HEK293 (cell line): ENCODE measurements around the gene ESRRA.

ENCODE experiments used
- ATF2 ChIP-seq: fragments of 450-650 bp; formaldehyde crosslinking; IDR thresholded peaks from 2 replicates; pipeline ENCODE4 v1.5.1; 2016; ENCODE audit warnings: missing biosample characterization, missing genetic modification characterization, low read depth
- PRDM2 ChIP-seq: fragments of 450-650 bp; formaldehyde crosslinking; IDR thresholded peaks from 2 replicates; pipeline ENCODE4 v1.5.1; 2016; ENCODE audit warnings: missing biosample characterization, missing genetic modification characterization, borderline replicate concordance
- SP3 ChIP-seq: fragments of 450-650 bp; formaldehyde crosslinking; IDR thresholded peaks from 2 replicates; pipeline ENCODE4 v1.5.1; 2016; ENCODE audit warnings: missing biosample characterization, missing genetic modification characterization
- ZBTB20 ChIP-seq: fragments of 450-650 bp; formaldehyde crosslinking; IDR thresholded peaks from 2 replicates; pipeline ENCODE4 v1.5.1; 2016; ENCODE audit warnings: missing biosample characterization, missing genetic modification characterization
- ZBTB49 ChIP-seq: fragments of 450-650 bp; formaldehyde crosslinking; IDR thresholded peaks from 2 replicates; pipeline ENCODE4 v1.5.1; 2016; ENCODE audit warnings: missing biosample characterization, missing genetic modification characterization, low read depth
- ZNF19 ChIP-seq: fragments of 450-650 bp; formaldehyde crosslinking; IDR thresholded peaks from 2 replicates; pipeline ENCODE4; 2016; ENCODE audit warnings: missing biosample characterization, missing genetic modification characterization, low read depth
- ZNF350 ChIP-seq: fragments of 450-650 bp; formaldehyde crosslinking; IDR thresholded peaks from 2 replicates; pipeline ENCODE4 v1.5.0; 2017; ENCODE audit warnings: missing biosample characterization, mild to moderate bottlenecking, missing genetic modification characterization
- ZNF362 ChIP-seq: fragments of 450-650 bp; formaldehyde crosslinking; IDR thresholded peaks from 2 replicates; pipeline ENCODE4 v1.5.1; 2016; ENCODE audit warnings: missing biosample characterization, missing genetic modification characterization
- ZNF423 ChIP-seq: fragments of 450-650 bp; formaldehyde crosslinking; IDR thresholded peaks from 2 replicates; pipeline ENCODE4 v1.5.1; 2016; ENCODE audit warnings: missing biosample characterization, missing genetic modification characterization
- ZNF513 ChIP-seq: fragments of 450-650 bp; IDR thresholded peaks from 2 replicates; pipeline ENCODE4 v1.5.1; 2018; ENCODE audit warnings: missing biosample characterization, missing genetic modification characterization
- ZNF600 ChIP-seq: fragments of 450-650 bp; formaldehyde crosslinking; IDR thresholded peaks from 2 replicates; pipeline ENCODE4 v1.5.1; 2016; ENCODE audit warnings: missing biosample characterization, missing genetic modification characterization
- ZNF768 ChIP-seq: fragments of 450-650 bp; formaldehyde crosslinking; IDR thresholded peaks from 2 replicates; pipeline ENCODE4 v1.5.1; 2018; ENCODE audit warnings: missing biosample characterization, mild to moderate bottlenecking, missing genetic modification characterization
- ZNF830 ChIP-seq: fragments of 450-650 bp; IDR thresholded peaks from 2 replicates; pipeline ENCODE4 v1.5.0; 2018; ENCODE audit warnings: missing biosample characterization, missing genetic modification characterization, low read depth, mild to moderate bottlenecking, moderate library complexity
- ZNF843 ChIP-seq: fragments of 450-650 bp; formaldehyde crosslinking; IDR thresholded peaks from 2 replicates; pipeline ENCODE4 v1.5.1; 2016; ENCODE audit warnings: missing biosample characterization, missing genetic modification characterization
- TF ChIP-seq, protein P1 (sequence below): fragments of 450-650 bp; formaldehyde crosslinking; optimal IDR thresholded peaks from 2 replicates; pipeline ENCODE3; 2016; ENCODE audit warnings: missing biosample characterization, mild to moderate bottlenecking, missing genetic modification characterization
- TF ChIP-seq, protein P2 (sequence below): fragments of 450-650 bp; formaldehyde crosslinking; IDR thresholded peaks from 2 replicates; pipeline ENCODE4 v1.5.1; 2017; ENCODE audit warnings: missing biosample characterization, missing genetic modification characterization
- TF ChIP-seq, protein P3 (sequence below): fragments of 450-650 bp; formaldehyde crosslinking; IDR thresholded peaks from 2 replicates; pipeline ENCODE4 v1.5.0; 2017; ENCODE audit warnings: missing biosample characterization, missing genetic modification characterization, borderline replicate concordance

Gene ESRRA

GRCh38 chr11:64285885-64286800, 19.2 kb upstream of the ESRRA start (continued):
- peak; percentile 49 for TF ChIP-seq SP3 (tag by site-specific recombination)
- no peak for TF ChIP-seq PRDM2 (tag by site-specific recombination)
- no peak for TF ChIP-seq ZNF350
- no peak for TF ChIP-seq ZNF423 (tag by site-specific recombination)
- TF ChIP-seq, protein P1, sequence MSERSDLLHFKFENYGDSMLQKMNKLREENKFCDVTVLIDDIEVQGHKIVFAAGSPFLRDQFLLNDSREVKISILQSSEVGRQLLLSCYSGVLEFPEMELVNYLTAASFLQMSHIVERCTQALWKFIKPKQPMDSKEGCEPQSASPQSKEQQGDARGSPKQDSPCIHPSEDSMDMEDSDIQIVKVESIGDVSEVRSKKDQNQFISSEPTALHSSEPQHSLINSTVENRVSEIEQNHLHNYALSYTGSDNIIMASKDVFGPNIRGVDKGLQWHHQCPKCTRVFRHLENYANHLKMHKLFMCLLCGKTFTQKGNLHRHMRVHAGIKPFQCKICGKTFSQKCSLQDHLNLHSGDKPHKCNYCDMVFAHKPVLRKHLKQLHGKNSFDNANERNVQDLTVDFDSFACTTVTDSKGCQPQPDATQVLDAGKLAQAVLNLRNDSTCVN (tag by site-specific recombination): no peak
- TF ChIP-seq, protein P2, sequence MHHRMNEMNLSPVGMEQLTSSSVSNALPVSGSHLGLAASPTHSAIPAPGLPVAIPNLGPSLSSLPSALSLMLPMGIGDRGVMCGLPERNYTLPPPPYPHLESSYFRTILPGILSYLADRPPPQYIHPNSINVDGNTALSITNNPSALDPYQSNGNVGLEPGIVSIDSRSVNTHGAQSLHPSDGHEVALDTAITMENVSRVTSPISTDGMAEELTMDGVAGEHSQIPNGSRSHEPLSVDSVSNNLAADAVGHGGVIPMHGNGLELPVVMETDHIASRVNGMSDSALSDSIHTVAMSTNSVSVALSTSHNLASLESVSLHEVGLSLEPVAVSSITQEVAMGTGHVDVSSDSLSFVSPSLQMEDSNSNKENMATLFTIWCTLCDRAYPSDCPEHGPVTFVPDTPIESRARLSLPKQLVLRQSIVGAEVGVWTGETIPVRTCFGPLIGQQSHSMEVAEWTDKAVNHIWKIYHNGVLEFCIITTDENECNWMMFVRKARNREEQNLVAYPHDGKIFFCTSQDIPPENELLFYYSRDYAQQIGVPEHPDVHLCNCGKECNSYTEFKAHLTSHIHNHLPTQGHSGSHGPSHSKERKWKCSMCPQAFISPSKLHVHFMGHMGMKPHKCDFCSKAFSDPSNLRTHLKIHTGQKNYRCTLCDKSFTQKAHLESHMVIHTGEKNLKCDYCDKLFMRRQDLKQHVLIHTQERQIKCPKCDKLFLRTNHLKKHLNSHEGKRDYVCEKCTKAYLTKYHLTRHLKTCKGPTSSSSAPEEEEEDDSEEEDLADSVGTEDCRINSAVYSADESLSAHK: no peak
- TF ChIP-seq ZBTB49 (tag by site-specific recombination): no peak
- no peak for TF ChIP-seq ZNF513 (tag by site-specific recombination)
- TF ChIP-seq, protein P3, sequence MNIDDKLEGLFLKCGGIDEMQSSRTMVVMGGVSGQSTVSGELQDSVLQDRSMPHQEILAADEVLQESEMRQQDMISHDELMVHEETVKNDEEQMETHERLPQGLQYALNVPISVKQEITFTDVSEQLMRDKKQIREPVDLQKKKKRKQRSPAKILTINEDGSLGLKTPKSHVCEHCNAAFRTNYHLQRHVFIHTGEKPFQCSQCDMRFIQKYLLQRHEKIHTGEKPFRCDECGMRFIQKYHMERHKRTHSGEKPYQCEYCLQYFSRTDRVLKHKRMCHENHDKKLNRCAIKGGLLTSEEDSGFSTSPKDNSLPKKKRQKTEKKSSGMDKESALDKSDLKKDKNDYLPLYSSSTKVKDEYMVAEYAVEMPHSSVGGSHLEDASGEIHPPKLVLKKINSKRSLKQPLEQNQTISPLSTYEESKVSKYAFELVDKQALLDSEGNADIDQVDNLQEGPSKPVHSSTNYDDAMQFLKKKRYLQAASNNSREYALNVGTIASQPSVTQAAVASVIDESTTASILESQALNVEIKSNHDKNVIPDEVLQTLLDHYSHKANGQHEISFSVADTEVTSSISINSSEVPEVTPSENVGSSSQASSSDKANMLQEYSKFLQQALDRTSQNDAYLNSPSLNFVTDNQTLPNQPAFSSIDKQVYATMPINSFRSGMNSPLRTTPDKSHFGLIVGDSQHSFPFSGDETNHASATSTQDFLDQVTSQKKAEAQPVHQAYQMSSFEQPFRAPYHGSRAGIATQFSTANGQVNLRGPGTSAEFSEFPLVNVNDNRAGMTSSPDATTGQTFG (tag by site-specific recombination): no peak
- no peak for TF ChIP-seq ATF2 (tag by site-specific recombination)
- 0 out of 2 replicates have a peak, but pooled peaks have one; percentile 24 for TF ChIP-seq ZBTB20 (tag by site-specific recombination)
- TF ChIP-seq ZNF768: no peak
- no peak for TF ChIP-seq ZNF362
- peak; percentile 81 for TF ChIP-seq ZNF600 (tag by site-specific recombination)
- TF ChIP-seq ZNF830 (tag by site-specific recombination): no peak
- TF ChIP-seq ZNF843 (tag by site-specific recombination): no peak
- TF ChIP-seq ZNF19: no peak
